HG02885 (cell line): ENCODE data around the gene CPLX3.

ENCODE experiments used
- ATAC-seq: cut with Tn5 transposase; IDR thresholded peaks from one replicate; pipeline ENCODE4 v1.9.1; 2021; ENCODE audit warnings: mild to moderate bottlenecking; ENCODE audit not compliant: unreplicated experiment, poor library complexity

Gene CPLX3

GRCh38 chr15:74842581-74843444 is 16.4 kb downstream of the CPLX3 start, which contains the start of gene ULK3:
Gene ULK3 (minus strand): TSS chr15:74843156. CDS start chr15:74843105, 51 bp downstream.
- peak; percentile 85 for ATAC-seq

DNA sequence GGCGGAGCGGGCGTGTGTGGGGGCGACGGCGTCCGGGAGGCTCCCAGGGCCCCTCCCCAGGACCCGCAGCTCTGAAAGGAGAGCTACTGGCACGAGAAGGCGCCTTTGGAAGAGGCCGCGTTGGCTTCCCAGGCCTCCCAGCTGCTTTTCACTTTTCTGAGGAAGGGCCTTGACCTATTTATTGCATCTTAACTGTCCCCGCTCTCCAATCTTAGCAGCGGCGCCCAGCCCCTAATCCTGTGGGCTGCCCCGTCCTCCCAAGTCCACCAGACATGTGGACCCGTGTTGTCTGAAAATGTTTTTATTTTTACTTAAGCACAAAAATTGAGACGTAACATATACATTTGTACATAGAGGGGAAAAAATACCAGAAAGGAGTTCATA is 17.0 kb downstream of the CPLX3 start:
- ATAC-seq: no peak

- no peak for ATAC-seq
These were observed 17.5 kb downstream of the CPLX3 start for GRCh38 chr15:74843891-74844299.

- no peak for ATAC-seq
These were observed 18.1 kb downstream of the CPLX3 start for GRCh38 chr15:74844319-74845207.

GRCh38 chr15:74845208-74845568 is 18.8 kb downstream of the CPLX3 start:
- no peak for ATAC-seq

DNA sequence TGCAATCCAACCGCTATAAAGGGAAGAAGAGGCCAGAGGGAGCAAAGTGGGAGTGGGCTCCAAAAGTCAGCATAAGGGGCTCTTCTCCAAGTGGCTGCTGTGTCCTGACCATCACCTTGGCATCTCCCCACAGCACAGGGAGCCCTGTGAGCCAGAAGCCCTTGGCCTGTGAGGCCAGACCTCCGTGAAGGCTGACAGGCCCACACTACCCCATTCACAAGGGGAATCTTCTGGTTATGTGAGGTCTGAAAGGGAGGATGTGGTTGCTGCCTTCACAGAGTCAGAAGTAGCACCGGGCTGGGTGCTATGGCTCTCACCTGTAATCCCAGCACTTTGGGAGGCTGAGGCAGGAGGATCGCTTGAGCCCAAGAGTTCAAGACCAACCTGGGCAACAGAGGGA is 19.2 kb downstream of the CPLX3 start:
- ATAC-seq: no peak

DNA sequence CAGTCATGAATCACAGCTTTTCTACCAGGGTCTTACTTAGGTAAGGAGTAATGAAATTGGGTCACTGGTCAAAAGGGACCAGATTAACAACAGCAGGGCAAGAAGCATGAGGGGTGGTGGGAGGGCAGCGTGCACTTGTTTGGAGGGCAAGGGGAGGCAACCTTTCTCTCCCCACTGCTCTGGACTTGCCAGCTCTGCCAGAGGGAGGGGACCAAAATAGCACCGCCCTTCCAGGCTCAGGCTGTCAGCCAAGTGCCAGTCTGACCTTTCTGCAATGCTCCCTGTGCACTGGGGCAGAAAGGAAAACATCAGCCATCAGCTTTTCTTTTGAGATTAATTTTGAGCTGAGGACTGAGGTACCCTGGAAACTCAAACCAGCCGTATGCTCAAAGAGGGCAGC is 21.0 kb downstream of the CPLX3 start:
- ATAC-seq: no peak

- ATAC-seq: no peak
These were observed 24.0 kb downstream of the CPLX3 start for GRCh38 chr15:74850393-74850792.

- ATAC-seq: no peak
These were observed 25.5 kb downstream of the CPLX3 start for GRCh38 chr15:74851960-74852359.

DNA sequence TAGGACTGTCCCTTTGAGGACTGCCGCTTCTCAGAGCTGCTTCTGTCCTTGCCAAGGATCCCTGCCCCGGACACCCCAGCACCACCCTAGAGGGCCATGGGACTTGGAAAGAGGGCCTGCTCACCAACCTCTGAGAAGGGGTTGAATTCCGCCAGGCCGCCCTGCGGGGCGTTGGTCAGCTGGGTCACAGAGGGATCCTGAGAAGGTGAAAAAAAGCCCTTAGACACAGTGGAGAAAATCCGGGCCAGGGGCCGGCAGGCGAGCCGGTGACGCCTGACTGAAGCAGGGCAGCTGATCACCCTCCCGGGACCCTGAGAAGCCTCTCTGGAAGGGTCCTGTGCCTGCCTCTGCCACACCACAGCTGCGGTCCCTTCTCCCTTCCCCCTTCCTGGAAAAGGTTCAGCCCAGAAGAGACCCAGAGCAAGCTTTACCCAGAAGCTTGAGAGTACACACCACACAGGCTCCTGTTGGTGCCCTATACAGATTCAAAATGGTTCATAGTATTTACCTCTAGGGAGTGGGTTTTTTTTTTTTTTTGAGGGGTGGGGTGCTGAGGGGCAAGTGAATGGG is 28.1 kb downstream of the CPLX3 start:
- no peak for ATAC-seq

DNA sequence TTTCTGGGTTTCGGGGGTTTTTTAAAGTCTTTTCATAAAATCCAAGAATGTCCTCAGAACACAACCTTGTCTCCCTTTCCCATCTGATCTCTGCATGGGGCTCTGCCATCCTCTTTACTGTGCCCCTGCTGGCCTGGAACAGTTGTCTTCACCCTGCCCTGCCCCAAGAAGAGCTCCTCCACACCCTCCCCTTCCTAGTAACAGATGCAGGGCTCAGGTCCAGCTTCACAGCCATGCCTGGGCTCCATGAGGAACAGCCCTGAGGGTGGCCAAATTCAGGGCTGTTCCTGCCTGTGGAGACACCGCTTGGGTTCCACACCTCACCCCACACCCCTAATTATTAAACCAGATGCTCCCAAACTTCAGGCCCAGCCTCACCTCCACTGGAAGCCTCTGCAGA is 29.4 kb downstream of the CPLX3 start:
- ATAC-seq: no peak

DNA sequence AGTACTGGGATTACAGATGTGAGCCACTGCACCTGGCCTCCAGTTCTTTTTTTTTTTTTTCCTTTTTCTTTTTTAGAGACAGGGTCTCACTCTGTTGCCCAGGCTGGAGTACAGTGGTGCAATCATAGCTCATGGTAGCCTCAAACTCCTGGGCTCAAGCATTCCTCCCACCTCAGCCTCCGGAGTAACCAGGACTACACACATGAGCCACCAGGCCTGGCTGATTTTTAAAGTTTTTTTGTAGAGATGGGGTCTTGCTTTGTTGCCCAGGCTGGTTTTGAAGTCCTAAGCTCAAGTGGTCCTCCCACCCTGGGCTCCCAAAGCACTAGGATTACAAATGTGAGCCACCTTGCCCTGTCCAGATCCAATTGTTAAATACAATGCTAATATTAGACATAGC is 30.1 kb downstream of the CPLX3 start:
- no peak for ATAC-seq

- peak; percentile 62 for ATAC-seq
These were observed 30.7 kb downstream of the CPLX3 start for GRCh38 chr15:74857082-74857655.

- peak; percentile 32 for ATAC-seq
These were observed 31.4 kb downstream of the CPLX3 start for GRCh38 chr15:74857671-74858368.

GRCh38 chr15:74858369-74858740 is 31.9 kb downstream of the CPLX3 start:
- ATAC-seq: no peak

DNA sequence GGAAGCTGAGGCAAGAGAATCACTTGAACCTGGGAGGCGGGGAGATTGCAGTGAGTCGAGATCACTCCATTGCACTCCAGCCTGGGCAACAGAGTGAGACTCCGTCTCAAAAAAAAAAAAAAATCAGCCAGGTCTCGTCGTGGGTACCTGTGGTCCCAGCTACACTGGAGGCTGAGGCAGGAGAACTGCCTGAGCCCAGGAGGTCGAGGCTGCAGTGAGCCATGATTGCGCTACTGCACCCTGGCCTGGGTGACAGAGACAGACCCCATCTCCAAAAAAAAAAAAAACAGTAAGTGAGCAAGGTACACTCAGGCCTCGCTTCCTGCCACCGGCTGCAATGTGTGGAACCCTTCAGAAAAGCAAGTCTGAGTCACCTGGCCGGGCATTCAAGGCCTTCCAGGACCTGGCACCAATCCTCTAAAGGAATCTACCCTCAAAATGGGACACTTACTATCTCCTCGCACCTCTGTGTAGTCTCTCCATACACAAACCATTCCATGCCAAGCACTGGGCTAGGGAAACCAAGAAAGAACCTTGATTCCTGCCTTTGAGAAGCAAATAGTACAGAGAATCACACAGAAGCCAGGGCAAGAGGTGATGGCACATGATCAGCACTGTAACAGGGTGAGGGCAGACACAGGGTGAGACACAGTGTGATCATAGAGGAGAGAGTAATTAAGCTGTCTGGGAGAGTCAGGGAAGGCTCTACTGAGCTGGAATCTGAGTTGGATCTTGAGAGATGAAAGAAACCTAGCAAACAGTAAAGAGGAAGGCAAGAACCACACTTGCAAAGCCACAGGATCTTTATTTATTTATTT is 37.0 kb downstream of the CPLX3 start:
- no peak for ATAC-seq

GRCh38 chr15:74864296-74864695 is 37.9 kb downstream of the CPLX3 start:
- no peak for ATAC-seq

GRCh38 chr15:74865316-74865715 is 38.9 kb downstream of the CPLX3 start:
- ATAC-seq: no peak

GRCh38 chr15:74866090-74866489 is 39.7 kb downstream of the CPLX3 start:
- ATAC-seq: no peak
